ENCODE data around the gene FKBP3. TPM values are rescaled to one million over a fixed set of nuclear protein-coding genes. Genes with fewer than 3 reads are reported as not detected.

FKBP3 gene
- total RNA-seq, 1 experiment from 2014 or later, result 157 TPM

- Histone ChIP-seq H3K27me3 (ENCODE audit: insufficient read depth, low read length) (no peaks in the 10 kb centered on the region), H2BK12ac (ENCODE audit: insufficient read length, low read depth, low read length) (no peak overlapping the region), H2AK5ac (ENCODE audit: insufficient read length, low read length) (no peak overlapping the region), H3T11ph (ENCODE audit: low read length) (no peak overlapping the region), H3K18ac (ENCODE audit: insufficient read length, low read depth, low read length) (no peak overlapping the region), H3K79me1 (ENCODE audit: insufficient read depth, low read depth, low read length, poor library complexity, severe bottlenecking) (peaks cover 3% of the 10 kb centered on the region), H3K4me2 (ENCODE audit: insufficient read depth, insufficient read length, low read length) (no peak overlapping the region), H3K56ac (ENCODE audit: insufficient read length, low read depth, low read length) (no peak overlapping the region), H4K91ac (ENCODE audit: insufficient read length, low read depth, low read length) (no peak overlapping the region), H3K4me1 (ENCODE audit: insufficient read depth, low read length) (no peaks in the 10 kb centered on the region), H3K79me2 (ENCODE audit: insufficient read depth, low read length) (peaks cover 9% of the 10 kb centered on the region; the same call in 1 of the 2 replicates), H3K14ac (ENCODE audit: insufficient read depth, low read length) (no peak overlapping the region), H3K23me2 (ENCODE audit: insufficient read length, low read depth, low read length, poor library complexity, severe bottlenecking) (peaks cover 2% of the 10 kb centered on the region), H4K5ac (ENCODE audit: insufficient read length, low read depth, low read length) (no peak overlapping the region), H4K8ac (replicated peaks; ENCODE audit: insufficient read length, low read depth, low read length) (no peak overlapping the region), H2BK15ac (ENCODE audit: low read depth, low read length) (no peak overlapping the region), H3K9ac (ENCODE audit: extremely low read depth, insufficient read length, low read length) (no peak overlapping the region), H2BK5ac (ENCODE audit: insufficient read length, low read length) (no peak overlapping the region), H3K27ac (ENCODE audit: insufficient read length, low read depth, low read length) (no peak overlapping the region), H3K4ac (ENCODE audit: low read depth, low read length) (no peak overlapping the region), H3K23ac (ENCODE audit: insufficient read length, low read depth, low read length) (no peak overlapping the region), H2BK20ac (ENCODE audit: low read depth, low read length, poor library complexity, severe bottlenecking) (no peak overlapping the region), H3K9me3 (ENCODE audit: control insufficient read depth, low read depth, low read length) (no peaks in the 10 kb centered on the region), H2BK120ac (ENCODE audit: low read depth, low read length, poor library complexity, severe bottlenecking) (no peak overlapping the region), H2AFZ (ENCODE audit: low read length) (no peak overlapping the region), H4K20me1 (ENCODE audit: control insufficient read depth, insufficient read depth, insufficient read length) (no peaks in the 10 kb centered on the region)
- Mint-ChIP-seq H3K4me3 (no peak overlapping the region), H3K27me3 (ENCODE audit: low read depth) (no peaks in the 10 kb centered on the region), H3K27ac (peak overlapping the region in 1 of 3 experiments; percentile 68; a peak in 3 of 7 replicates), H3K36me3 (ENCODE audit: insufficient read depth in 1 of 3, low read depth in 3 of 3) (peaks cover 12 to 14% (median 14%) of the 10 kb centered on the region in 3 experiments), H3K4me1 (peaks cover 13 to 15% of the 10 kb centered on the region in 2 experiments), H3K9me3 (no peaks in the 10 kb centered on the region)
- DNase-seq, result peak; percentile 42
- no peak for TF ChIP-seq CTCF (conservative IDR thresholded peaks at IDR 0.05)
- WGBS (ENCODE audit: extremely low coverage, insufficient read length, low lambda C conversion rate), result no CpG with 5 or more reads among the region's 6 CpGs
Measured at GRCh38 chr14:45140661-45141187, 6.4 kb upstream of the FKBP3 start.

All from H9 (cell line).